ELR (cell line): ENCODE data around the gene RMRP.

Experiments
- DNase-seq: peaks from one replicate; pipeline ENCODE4 v3.0.0-alpha.2; 2015; ENCODE audit warnings: low read depth

Gene RMRP

DNA sequence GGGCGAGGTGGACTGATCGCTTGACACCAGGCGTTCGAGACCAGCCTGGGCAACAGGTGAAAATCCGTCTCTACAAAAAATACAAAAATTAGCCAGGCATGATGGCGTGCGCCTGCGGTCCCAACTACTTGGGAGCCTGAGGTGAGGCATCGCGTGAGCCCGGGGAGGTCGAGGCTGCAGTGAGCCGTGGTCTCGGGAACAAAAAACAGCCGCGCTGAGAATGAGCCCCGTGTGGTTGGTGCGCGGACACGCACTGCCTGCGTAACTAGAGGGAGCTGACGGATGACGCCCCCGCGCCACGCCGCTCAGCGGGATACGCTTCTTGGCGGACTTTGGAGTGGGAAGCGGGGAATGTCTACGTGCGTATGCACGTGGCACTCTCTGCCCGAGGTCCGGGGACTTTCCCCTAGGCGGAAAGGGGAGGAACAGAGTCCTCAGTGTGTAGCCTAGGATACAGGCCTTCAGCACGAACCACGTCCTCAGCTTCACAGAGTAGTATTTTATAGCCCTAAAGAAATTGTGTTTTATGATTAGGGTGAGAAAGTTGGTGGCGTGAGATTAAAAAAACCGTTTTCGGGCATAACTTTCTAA is at the start of gene RMRP:
RMRP (minus strand) TSS at position 474 of the 591 bp plus-strand sequence.
- peak; percentile 100 for DNase-seq

DNA sequence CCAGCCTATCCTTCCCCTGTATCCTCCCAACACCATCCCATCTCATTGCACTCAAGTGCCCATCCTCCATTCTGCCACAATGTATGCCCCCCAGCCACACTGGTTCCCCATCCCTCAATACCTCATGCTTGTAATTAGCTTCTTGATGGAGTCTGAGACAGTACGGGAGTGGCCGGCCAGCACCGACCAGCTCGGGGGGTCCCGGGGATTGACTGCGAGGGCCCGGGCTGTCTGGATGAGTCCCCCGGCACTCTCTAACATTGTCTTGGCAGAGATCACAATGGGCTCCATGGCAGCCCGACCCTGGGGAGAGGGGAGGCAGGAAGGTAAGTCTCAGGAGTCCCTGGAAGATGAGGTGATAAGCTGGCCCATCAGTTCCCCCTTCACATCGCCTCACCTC is 49.1 kb upstream of the RMRP start:
- no peak for DNase-seq

DNA sequence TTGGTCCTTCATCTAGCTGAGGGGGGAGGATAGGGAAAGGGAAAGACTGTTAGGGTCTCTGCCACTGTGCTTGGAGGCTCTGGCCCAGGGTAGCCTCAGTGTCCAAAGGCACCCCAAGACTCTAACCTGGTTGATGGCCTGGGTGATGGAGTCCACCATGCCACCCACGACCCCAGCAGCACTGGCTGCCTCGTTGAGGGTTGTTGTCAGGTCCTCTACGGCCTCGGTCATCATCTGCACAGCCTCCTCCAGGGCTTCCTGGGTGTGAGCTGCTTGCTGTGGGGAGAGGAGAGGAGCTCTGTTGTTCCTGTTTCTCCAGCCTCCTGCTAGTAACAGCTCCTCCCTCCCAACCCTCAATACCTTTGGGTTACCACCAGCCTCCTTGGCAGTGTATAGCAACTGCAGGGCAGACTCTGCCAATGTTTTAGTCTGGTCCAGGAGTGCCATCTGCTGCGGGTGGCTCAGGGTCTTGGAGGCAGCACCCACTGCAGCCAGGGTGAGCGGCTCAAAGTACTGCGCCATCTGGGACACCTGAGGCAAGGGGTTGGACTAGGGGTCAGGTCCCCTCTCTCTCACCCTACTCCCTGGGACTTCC is 48.1 kb upstream of the RMRP start:
- DNase-seq: no peak

DNA sequence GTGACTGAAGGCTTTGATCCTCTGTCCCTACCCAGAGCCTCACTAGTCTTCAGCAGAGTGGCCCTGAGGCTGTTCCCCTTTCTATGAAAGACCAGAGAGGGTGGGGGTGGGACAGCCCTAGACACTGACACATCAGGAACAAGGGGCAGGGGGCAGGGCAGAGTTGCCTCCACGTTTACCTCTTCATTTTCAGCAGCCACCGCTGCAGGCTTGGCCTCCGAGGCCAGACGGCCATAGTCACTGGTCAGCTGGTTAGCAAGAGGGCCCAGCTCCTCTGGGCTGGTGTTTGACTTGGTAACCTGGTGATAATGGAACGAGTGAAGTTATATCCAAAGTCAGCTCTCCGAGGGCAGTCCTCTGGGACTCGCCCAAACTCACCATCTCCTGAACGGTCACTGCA is 47.6 kb upstream of the RMRP start:
- no peak for DNase-seq

DNA sequence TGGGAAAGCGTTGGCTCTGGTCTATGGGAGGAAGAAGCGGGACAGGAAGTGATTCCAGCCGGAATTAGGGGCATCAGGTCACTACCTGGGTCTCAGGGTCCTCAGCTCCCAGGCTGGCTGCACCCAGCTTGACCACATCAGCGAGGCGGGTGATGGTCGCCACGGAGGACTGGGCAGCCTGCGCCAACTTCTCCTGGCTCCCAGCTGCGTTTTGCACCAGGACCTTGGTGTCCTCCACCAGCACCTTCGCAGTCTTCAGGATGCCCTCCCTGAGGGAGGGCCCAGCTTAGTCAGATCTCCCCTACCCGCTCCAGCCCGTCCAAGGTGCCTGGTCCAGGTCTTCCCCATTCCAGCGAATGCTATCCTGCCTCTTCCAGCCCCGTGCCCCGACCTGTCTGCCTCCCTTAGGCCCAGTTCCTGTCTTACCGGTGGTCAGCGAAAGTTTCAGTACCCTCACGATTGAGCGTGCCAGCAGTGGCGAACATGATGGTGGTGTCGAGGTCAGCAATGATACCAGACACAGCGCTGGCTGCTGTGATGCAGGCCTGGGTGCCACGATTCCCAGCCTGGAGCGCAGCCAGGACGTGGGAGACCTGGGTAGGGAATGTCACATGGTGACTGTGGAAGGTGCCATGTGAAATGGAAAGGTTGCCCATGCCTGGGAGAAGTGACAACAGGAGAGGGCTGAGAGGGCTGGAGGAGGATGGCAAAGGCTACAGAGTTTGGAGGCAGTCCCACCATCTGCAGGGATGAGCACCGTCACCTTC is 46.3 kb upstream of the RMRP start:
- DNase-seq: no peak

DNA sequence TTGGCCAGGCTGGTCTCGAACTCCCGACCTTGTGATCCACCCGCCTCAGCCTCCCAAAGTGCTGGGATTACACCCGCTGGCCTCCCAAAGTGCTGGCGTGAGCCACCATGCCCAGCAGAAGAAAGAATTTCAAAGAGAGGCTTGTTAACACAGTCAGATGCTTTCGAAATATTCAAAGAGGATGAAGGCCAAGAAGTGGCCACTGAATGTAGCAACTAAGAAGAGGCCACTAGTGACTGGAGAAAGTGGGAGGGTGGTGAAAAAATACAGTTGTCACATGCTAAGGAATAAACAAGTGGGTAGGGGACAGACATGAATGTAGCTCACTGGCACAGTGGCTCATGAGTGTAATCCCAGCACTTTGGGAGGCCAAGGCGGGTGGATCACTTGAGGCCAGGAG is 44.9 kb upstream of the RMRP start:
- DNase-seq: no peak

DNA sequence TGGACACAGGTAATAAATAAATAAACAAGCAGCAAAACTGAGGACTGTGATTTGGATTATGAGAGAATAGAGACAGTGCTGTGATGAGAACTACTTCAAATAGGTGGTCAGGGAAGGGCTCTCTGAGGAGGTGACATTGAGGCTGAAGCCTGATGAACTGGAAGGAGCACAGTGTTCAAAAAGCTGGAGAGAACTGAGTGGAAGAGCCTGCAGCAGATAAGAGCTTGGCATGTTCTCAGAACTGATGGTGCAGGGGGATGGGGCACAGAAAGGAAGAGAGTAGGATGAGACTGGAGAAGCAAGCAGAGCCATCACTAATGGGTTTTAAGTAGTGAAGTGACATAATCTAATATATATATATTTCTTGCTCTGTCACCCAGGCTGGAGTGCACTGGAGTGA is 43.1 kb upstream of the RMRP start:
- no peak for DNase-seq

DNA sequence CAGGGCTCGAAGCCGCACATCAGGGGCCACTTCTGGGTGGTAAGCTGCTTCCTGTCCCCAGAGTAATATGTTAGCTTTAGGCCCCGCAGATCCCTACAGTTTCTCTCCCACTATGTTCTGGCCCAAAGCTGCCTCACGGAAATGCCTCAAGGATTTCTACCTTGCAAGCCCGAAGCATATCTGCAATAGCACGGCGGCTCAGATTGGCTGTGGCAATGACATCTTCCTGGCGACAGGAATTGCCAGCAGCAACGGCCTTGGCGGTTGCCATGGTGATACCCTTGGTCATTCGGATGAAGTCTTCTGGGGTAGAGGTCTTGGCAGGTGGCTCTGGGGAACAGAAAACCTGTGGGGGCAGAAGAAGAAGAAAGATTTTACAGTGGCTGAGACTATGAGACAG is 42.2 kb upstream of the RMRP start:
- DNase-seq: no peak

DNA sequence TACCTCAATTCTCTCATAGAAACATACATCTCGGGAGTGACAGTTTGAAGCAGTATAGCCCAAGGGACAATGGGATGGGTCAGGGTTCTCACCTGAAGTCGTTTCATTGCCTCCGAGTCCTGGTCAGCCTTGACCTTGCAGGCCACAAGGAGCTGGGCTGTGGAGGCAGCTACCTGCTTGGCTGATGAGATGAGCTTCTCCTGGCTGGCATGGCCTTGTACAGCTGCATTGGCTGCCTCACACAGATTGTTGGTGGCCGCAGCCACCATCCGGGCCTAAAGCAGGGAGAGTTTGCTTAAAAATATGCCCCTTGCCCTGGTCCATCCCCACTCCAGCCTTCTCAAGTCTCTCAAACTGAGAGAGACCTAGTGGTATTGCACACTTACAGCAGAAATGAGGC is 40.4 kb upstream of the RMRP start:
- no peak for DNase-seq

DNA sequence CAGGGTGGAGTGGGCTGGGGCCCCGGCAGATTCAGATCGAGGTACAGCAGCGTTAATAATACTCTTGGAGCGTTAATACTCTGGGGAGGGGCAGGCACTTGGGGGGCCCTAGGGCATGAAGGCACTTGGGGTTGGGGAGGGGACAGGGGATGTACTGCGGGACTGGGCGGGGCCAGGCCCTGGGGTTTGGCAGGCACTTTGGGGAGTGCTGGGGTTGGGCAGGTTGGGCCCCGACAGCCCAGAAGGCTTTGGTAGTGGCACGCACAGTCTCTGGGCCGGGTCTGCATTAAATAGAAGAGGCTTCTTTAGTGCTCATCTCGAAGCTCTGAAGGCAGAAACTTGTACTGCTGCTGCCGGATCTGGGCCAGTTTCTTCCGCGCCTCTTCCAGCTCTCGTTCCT is 39.7 kb upstream of the RMRP start:
- DNase-seq: no peak

DNA sequence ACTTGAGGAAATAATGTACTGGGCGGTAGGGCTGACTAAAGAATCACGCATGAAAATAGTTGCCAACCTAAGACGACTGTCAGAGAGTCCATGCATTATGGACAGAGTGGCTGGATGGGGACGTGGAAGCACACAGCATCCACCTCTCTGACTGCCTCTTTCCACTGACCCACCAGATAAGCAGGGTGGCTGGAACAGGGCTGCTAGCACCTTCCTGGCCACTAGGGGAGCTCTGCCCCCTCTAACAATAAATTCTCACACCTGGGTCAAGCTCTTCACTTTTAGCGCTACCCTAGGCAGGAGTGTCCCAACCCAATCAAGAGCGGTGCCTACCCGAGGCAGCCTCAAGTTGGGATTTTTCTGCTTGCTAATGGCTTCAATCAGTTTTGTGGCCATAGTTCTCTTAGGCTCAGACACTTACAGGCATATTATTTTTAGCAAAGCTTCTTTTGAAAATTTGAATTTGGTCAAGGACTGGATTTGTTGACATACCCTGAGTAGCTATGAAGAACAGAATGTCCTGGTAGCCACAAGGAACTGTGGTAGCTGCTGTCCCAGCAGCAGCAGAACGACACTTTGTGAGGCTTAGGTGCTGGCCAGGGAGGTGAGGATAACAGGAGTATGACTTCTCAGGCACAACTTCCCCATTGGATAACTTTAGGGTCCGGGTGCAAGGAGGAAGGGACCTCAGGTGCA is 38.8 kb upstream of the RMRP start:
- DNase-seq: peak; percentile 70

DNA sequence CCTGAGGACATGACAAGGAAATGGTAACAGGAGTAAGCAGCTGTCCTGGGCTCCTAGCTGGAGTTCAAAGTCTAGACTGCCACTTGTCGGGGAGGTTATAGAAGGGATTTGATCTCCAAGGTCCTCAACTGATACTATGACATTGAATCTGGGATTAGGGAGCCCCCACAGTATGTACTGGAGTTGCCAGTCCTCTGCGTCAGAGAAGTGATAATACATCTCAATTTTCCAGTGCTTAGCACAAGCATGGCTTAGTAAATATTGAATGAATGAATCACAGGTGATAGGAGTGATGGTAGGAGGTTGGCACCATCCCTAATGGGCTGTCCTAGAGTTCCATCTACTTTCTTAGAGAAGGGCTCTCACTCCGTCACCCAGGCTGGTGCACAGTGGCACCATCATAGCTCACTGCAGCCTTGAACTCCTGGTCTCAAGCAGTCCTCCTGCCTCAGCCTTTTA is 38.2 kb upstream of the RMRP start:
- no peak for DNase-seq

DNA sequence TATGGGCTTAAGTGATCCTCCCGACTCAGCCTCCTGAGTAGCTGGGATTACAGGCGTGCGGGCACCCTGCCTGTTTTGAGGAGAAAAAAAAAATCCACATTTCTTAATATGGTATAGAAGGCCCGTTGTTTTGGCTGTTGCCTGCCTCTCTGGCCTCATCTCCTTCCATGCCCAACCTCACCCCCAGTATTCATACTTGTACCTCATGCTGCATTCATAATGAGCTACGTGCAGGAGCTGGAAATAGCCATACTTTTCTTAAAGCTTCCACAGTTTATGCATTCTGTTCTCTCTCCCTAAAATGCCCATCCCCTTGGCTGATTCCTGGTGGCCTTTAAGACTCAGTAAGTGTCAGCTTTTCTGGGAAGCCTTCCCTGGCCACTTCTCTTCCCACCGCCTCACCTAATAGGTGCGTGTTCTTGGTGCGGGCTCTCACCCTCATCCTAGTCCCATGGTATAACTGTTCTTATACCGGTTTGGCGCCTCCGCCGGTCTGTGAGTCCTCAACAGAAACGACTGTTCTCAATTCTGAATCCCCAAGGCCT is 34.0 kb upstream of the RMRP start:
- DNase-seq: no peak

DNA sequence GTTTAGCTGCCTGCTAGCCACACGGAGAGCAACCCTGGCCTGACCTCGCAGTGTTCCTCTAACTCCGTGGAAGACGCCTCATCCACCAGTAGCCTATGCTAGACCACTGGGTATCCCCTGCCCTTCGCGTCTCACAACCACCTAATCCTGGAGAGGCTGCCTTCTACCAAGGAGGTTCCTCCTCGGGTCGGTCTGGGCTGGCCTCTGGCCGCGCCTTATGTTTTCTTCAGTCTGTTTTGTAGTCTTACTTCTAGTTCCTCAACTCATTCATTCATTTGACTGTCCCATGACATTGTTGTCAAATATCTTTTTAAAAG is 33.5 kb upstream of the RMRP start:
- no peak for DNase-seq

DNA sequence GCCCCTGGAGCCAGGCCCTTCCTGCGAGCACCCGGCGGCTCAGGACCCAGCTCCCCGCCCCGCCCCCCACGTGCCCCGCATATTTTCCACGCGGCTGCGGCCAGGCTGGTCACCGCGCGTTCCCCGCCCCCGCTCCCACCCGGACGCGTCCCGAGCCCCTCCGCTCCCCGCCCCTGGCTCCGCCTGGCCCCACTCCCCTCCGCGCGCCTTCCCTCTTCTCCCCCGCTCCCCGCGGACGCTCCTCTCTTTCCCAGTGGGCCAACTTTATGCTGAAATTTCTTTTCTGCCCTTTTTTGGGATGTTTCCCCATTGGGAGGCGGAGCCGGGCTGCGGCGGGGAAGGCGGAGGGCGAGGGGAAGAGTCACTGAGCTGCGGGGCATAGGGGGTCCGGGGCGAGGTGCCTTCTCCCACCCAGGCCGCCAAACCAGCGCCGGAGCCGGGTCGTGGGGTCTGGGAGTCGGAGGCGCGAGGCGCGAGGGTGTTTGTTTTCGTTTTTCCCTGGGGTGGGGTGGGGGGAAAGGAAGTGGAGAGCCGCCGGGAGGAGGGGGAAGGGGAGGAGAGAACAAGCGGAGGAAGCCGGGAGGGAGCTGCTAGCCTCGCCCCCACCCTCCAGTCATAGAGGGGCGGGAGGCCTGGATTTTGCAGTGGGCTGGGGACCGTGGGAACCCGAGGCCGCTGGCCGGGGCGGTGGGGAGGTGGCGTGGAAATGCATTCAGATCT is 33.0 kb upstream of the RMRP start:
- DNase-seq: peak; percentile 70

DNA sequence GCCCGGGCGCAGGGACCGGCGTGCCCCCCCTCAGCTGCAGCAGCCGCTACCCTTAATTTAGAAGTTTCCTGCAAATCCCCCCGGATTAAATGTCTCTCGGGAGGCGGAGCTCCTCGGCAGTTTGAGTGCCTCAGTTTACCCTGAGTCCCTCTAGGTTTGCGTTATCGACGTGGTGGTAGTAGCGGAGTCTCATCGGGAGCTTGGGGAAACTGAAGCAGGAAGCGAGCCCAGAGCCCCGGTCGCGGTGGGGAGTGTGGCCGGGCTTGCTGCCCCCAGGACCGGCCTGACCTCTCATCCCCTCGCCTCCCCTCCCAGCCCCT is 32.4 kb upstream of the RMRP start:
- DNase-seq: peak; percentile 51

DNA sequence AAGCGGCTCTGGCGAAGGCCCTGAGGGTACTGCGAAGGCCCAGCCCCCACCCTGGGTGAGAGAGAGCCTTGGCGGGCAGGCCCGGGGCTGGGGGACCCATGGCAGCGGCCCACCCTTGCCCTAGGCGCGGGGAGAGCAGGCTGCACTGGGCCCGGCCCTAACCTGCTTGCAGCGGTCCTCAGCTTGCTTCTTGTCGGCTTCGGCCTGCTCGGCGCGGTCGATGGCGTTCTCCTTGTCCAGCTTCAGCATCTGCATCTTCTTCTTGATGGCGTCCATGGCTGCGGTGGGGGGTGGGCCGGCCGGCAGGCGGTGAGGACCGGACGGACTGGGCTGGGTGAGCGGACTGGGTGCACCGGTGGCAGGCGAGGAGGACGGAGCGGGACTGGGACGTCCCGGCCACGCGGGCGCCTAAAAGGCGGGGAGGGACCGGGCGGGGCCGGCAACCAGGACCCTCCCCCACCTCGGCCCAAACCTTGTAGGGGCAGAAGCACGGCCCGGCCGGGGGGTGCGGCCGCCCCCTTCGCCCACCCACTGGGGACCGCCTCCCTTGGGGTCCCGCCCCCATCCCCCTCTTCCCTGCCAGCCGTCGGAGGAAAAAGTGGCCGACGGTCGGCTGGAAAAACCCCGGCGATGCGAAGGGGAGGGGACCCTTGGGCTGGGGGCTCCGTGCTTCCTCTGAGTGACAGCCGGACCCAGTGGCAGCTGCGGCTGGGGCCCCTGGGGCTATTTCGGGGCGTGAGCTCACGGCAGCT is 31.9 kb upstream of the RMRP start, which contains the start of gene TPM2:
TPM2 (minus strand) TSS at position 384 of the 752 bp plus-strand sequence; CDS start at position 276, 108 bp downstream.
- DNase-seq: peak; percentile 82

DNA sequence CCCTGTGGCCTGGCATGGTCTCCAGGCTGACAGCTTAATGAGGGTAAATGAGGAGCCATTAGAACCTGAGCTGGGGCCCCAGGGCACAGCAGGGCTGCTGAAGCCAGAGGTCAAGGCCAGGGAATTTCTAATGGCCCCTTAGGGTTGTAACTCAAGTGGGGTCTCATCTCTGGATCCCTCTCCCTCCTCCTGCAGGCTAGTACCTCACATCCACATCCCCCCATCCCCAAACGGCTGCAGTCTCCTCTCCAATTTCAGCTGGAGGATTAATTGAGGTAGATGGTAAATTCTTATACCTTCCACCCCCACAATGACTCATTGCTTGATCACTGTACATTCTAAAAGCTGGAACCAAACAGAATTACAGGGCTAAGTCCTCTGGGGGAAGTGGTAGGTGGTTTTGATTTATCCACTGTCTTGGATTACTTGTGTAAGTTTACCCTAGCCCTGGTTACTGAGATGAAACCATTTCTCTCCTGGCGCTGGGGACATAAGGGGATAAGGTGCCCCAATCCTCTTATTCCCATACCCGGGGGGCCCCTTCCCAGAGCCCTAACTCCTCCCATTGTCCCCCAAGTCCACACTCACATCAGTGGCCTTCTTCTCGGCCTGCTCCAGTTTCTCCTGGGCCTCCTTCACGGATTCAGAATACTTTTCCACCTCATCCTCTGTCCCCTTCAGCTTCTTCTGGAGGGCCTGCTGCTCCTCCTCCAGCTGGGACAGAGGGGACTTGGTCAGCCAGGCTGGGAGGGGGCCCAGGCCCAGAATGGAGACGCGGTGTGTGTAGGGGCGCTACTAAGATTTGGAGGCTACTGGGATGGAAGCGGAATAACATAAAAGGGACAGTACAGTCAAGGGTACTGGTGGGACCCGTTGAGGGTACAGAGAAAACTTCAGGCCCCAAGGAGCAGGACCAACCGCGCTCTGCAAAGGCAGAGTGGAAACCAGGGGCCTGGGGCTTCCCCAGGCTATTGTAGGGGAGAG is 31.0 kb upstream of the RMRP start:
- peak; percentile 91 for DNase-seq

DNA sequence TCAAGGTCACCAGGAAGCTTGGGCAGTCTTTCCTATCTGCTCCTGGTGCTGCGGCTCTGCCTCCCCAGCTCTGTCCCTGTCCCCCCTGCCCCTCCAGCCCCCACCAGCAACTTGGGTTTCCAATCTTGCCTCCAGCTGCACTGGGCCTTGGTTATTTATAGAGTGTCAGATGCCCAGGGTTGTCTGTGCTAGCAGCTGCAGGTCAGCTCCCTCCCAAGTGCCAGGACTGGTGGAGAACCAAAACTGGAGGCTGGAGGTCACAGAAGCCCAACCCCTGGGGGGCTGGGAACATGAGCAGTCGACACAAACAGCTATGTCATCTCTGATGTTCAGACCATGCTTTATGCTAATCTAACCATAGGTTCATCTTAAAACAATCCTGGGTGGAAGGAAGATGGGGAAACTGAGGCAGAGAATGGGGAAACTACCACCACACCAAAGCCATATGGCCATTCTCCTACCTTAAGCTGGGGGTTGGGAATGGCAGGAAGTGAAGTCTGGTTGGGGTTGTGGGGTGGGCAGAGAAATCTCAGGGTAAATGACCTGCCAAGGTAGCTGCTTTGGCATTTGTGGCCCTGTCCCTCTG is 30.2 kb upstream of the RMRP start:
- DNase-seq: no peak

DNA sequence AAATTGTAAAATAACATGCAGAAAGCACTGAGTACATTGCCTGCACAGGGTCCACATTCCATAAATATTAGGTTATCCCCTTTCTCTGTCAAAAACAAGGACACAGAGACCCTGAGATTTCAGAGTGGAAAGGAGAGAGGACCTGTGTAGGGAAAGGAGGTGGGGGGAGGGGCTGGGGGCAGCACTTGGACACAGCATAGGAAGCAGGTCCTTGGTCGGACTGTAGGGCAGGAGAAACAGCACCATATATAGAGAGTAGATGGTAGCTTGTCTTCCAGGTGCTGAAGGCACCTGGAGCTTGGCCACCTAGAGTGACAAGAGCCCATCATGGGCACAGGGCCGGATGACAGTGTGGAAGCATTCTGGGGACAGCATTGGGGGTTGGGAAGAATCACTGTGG is 29.5 kb upstream of the RMRP start:
- DNase-seq: no peak
